GM12878 (cell line): ENCODE measurements around the gene MCUB. TPM values are rescaled to one million over a fixed set of nuclear protein-coding genes. Genes with fewer than 3 reads are reported as not detected.

Source experiments
- ATAC-seq: fragments of 200-7000 bp; cut with Tn5 transposase; 3 replicates; pipeline ENCODE4 v1.9.1; 2020; ENCODE audit warnings: mild to moderate bottlenecking, moderate library complexity
- BruUV-seq: library from RNA; stranded (reverse); fragments of 400-500 nt; replicated peaks from 2 replicates; lab custom pipeline; 2021; lab: Mats Ljungman, UMichigan
- CTCF ChIA-PET: fragments of 300-600 bp; sonication (Branson Sonifier 250); formaldehyde crosslinking; extraction: SDS; loops from one replicate; lab custom pipeline; 2021; ENCODE audit warnings: inconsistent platforms; lab: Yijun Ruan, JAX
- POLR2A ChIA-PET: fragments of 350-600 bp; formaldehyde crosslinking; extraction: SDS; loops from one replicate; lab custom pipeline; 2021; ENCODE audit warnings: inconsistent platforms; lab: Charles Lee
- RAD21 ChIA-PET: fragments of 300-600 bp; sonication (Branson Sonifier 250); formaldehyde crosslinking; loops from one replicate; lab custom pipeline; 2023; ENCODE audit warnings: antibody characterized with exemption; ENCODE audit not compliant: unreplicated experiment; lab: Charles Lee
- SMC1A ChIA-PET: fragments of 300-600 bp; sonication (Branson Sonifier 250); formaldehyde crosslinking; loops from one replicate; lab custom pipeline; 2023; ENCODE audit not compliant: unreplicated experiment, uncharacterized antibody; lab: Charles Lee
- DNase-seq: peaks from one replicate; pipeline ENCODE4 v3.0.0-alpha.2; 2011; ENCODE audit warnings: low read depth, low spot score
- FAIRE-seq: peaks from 3 replicates; lab custom pipeline; 2011; peaks lifted over from hg19 to GRCh38; lab: Jason Lieb, UNC
- H2AFZ ChIP-seq: 2 replicates; pipeline ENCODE4 v1.6.0; 2011; ENCODE audit warnings: low read depth, low read length, control low read depth; ENCODE audit not compliant: control insufficient read depth
- H3K27ac ChIP-seq: 2 replicates; pipeline ENCODE4 v1.5.1; 2011; ENCODE audit warnings: control low read depth; ENCODE audit not compliant: control insufficient read depth, insufficient read depth
- H3K27me3 ChIP-seq, 2 experiments: replicated peaks in 1 of 2; 2 replicates each; pipeline versions ENCODE4 v1.6.0 to v1.6.1; 2011; ENCODE audit warnings: low read length in 1 of 2; ENCODE audit not compliant: control insufficient read depth in 2 of 2, insufficient read depth in 2 of 2
- H3K36me3 ChIP-seq, 2 experiments: 2 replicates each; pipeline ENCODE4 v1.5.1; 2011; ENCODE audit warnings: low read length in 1 of 2; ENCODE audit not compliant: control insufficient read depth in 2 of 2, insufficient read depth in 2 of 2
- H3K4me1 ChIP-seq: 2 replicates; pipeline ENCODE4 v1.6.1; 2011; ENCODE audit warnings: mild to moderate bottlenecking, low read length, moderate library complexity, mixed read lengths; ENCODE audit not compliant: control insufficient read depth, insufficient read depth
- H3K4me2 ChIP-seq: 2 replicates; pipeline ENCODE4 v1.6.0; 2011; ENCODE audit warnings: control low read depth; ENCODE audit not compliant: control insufficient read depth, insufficient read depth
- H3K4me3 ChIP-seq: fragments of 200-600 bp; sonication (generic); 2 replicates; pipeline ENCODE4 v1.5.1; 2016
- H3K79me2 ChIP-seq: 2 replicates; pipeline ENCODE4 v1.6.0; 2011; ENCODE audit warnings: low read length; ENCODE audit not compliant: control insufficient read depth, insufficient read depth
- H3K9ac ChIP-seq: 2 replicates; pipeline ENCODE4 v1.8.0; 2011; ENCODE audit warnings: low read length, control low read depth, mixed read lengths; ENCODE audit not compliant: control insufficient read depth, insufficient read depth
- H3K9me3 ChIP-seq: replicated peaks from 3 replicates; pipeline ENCODE4 v1.5.1; 2011; ENCODE audit warnings: mild to moderate bottlenecking, low read length; ENCODE audit not compliant: control insufficient read depth, insufficient read depth
- H4K20me1 ChIP-seq: 2 replicates; pipeline ENCODE4 v1.6.0; 2011; ENCODE audit not compliant: control insufficient read depth, insufficient read depth
- BCL11A ChIP-seq: IDR thresholded peaks from 2 replicates; pipeline ENCODE4 v1.6.1; 2011; ENCODE audit warnings: low read depth, low read length
- CBX5 ChIP-seq: sonication (generic); IDR thresholded peaks from 2 replicates; pipeline ENCODE4 v1.6.1; 2016; ENCODE audit warnings: low read depth, moderate library complexity, mild to moderate bottlenecking, inconsistent platforms
- CEBPB ChIP-seq, 2 experiments: fragments of 150-350 bp in 1 of 2; IDR thresholded peaks; 2 replicates each; pipeline ENCODE4 v1.6.1; 2012 to 2014; ENCODE audit warnings: low read depth in 2 of 2, low read length in 2 of 2, borderline replicate concordance in 1 of 2, inconsistent platforms in 1 of 2
- CTCF ChIP-seq, 3 experiments: IDR thresholded peaks in 2 of 3; conservative IDR thresholded peaks in 1 of 3; 2 replicates each; pipeline ENCODE4 v1.5.1; 2011; ENCODE audit warnings: low read depth in 3 of 3, low read length in 3 of 3, mild to moderate bottlenecking in 3 of 3, control low read depth in 2 of 3, moderate library complexity in 2 of 3, inconsistent platforms in 1 of 3, mixed read lengths in 1 of 3; ENCODE audit not compliant: control insufficient read depth in 2 of 3, insufficient read depth in 1 of 3; ENCODE audit errors: extremely low read depth in 1 of 3
- EGR1 ChIP-seq, 2 experiments: IDR thresholded peaks; 1 replicate in 1 of 2; 2 replicates in 1 of 2; pipeline ENCODE4 v1.6.1; 2011 to 2012; ENCODE audit warnings: low read depth in 2 of 2, low read length in 2 of 2, borderline replicate concordance in 1 of 2, mild to moderate bottlenecking in 1 of 2, moderate library complexity in 1 of 2
- MEF2B ChIP-seq: fragments of 450-650 bp; IDR thresholded peaks from 2 replicates; pipeline ENCODE4 v1.6.1; 2018; ENCODE audit warnings: mild to moderate bottlenecking, moderate library complexity; ENCODE audit not compliant: partially characterized antibody, poor library complexity, severe bottlenecking
- MXI1 ChIP-seq: fragments of 150-350 bp; IDR thresholded peaks from 2 replicates; pipeline ENCODE4 v1.6.1; 2011; ENCODE audit warnings: low read depth, mild to moderate bottlenecking, inconsistent platforms, low read length, improper control_type of control experiment
- NBN ChIP-seq: fragments of 450-650 bp; IDR thresholded peaks from 2 replicates; pipeline ENCODE4 v1.6.1; 2016
- NFYB ChIP-seq: IDR thresholded peaks from 2 replicates; pipeline ENCODE4 v1.6.1; 2011; ENCODE audit warnings: low read depth, mild to moderate bottlenecking, low read length, improper control_type of control experiment, moderate library complexity; ENCODE audit not compliant: insufficient read depth
- RUNX3 ChIP-seq: IDR thresholded peaks from 2 replicates; pipeline ENCODE4 v1.6.1; 2012; ENCODE audit warnings: low read length, inconsistent platforms
- whole genome bisulfite sequencing: methylation state at CpG from one replicate; pipeline ENCODE4 v1.1.6; 2016; ENCODE audit warnings: low lambda C conversion rate; ENCODE audit not compliant: insufficient replicate concordance, insufficient coverage; ENCODE audit errors: missing lambda C conversion rate; 5-methylcytosine and 5-hydroxymethylcytosine counted together
- in situ Hi-C: fragments of 300-500 bp; cut with MboI; formaldehyde crosslinking; loops from 9 replicates; pipeline ENCODE4 v1.14.3; 2018; ENCODE audit warnings: mixed read lengths
- intact Hi-C: fragments of 100-400 bp; cut with micrococcal nuclease; formaldehyde crosslinking; loops from one replicate; pipeline ENCODE4 v1.14.2; 2022; ENCODE audit not compliant: unreplicated experiment
- polyA plus RNA-seq, 11 experiments: library from polyadenylated mRNA; depleted of rRNA in 4 of 11; unstranded in 6 of 11; stranded (reverse) in 5 of 11; fragments of >200 nt; fragmentation: Nextera tagmentation in 4 of 11; fragmentation: Illumina TruSeq in 1 of 11; extraction: Ambion mirVana in 4 of 11; extraction: Trizol in 1 of 11; gene quantifications; 1 replicate in 1 of 11; 2 replicates in 10 of 11; pipeline versions ENCODE4 v1.2.1 to v1.2.3, GENCODE V29; 2011 to 2016; ENCODE audit warnings: inconsistent platforms in 2 of 11, missing spikeins in 2 of 11, low read depth in 1 of 11
- total RNA-seq, 4 experiments: library from RNA; depleted of rRNA in 3 of 4; stranded (reverse); fragments of >200 nt in 3 of 4; fragmentation: Illumina TruSeq in 1 of 4; extraction: Trizol in 1 of 4; gene quantifications; 2 replicates each; pipeline versions ENCODE4 v1.2.1 to v1.2.3, GENCODE V29; 2013 to 2021

Gene MCUB
- total and polyA plus RNA-seq, 10 of the 15 experiments (the other 5 are each of a cell fraction or from before 2014, with no cell fraction given): 4.7 to 63.7 (median 39.4) TPM

- no peak for ATAC-seq
- H2AFZ ChIP-seq: no peak overlapping the region
- TF ChIP-seq CTCF (IDR thresholded peaks at IDR 0.05 in 2 of 3, conservative IDR thresholded peaks at IDR 0.05 in 1 of 3; ENCODE audit: control insufficient read depth in 2 of 3, extremely low read depth in 1 of 3, insufficient read depth in 1 of 3, low read depth in 3 of 3, low read length in 3 of 3) (no peak), EGR1 (IDR thresholded peaks at IDR 0.05; ENCODE audit: borderline replicate concordance in 1 of 2, low read depth in 2 of 2, low read length in 2 of 2) (no peak), NFYB (no peak), BCL11A (no peak), CBX5 (no peak), NBN (no peak), MEF2B (no peak), CEBPB (IDR thresholded peaks at IDR 0.05; ENCODE audit: borderline replicate concordance in 1 of 2, low read depth in 2 of 2, low read length in 2 of 2) (no peak), RUNX3 (no peak), MXI1 (no peak)
- TF ChIP-seq, all 136 proteins: peak for 0
- in situ Hi-C loops (no loop called here), intact Hi-C loops (no loop called here)
- H3K4me1 ChIP-seq: no peaks in the 10 kb centered on the region
- ChIA-PET POLR2A (no interaction called here), RAD21 (no interaction called here), CTCF (interaction anchor here (1.1 to 1.3 kb wide), 2 partner anchors 12 to 76 kb away, joined by 3 to 4 read pairs; no protein-coding TSS in a partner anchor), SMC1A (interaction anchor here (0.8 to 1.8 kb wide), 7 partner anchors 9 to 247 kb away, joined by 3 to 8 read pairs (median 3); no protein-coding TSS in a partner anchor)
- H4K20me1 ChIP-seq: no peaks in the 10 kb centered on the region
- H3K27me3 ChIP-seq: no peaks in the 10 kb centered on the region
- no peak overlapping the region for H3K9ac ChIP-seq
- no TSS peak for BruUV-seq
- H3K4me2 ChIP-seq: no peak overlapping the region
- no peaks in the 10 kb centered on the region for H3K79me2 ChIP-seq
- H3K27ac ChIP-seq: no peak overlapping the region
- DNase-seq: no peak
- H3K4me3 ChIP-seq: no peak overlapping the region
- no peak for FAIRE-seq
- H3K9me3 ChIP-seq: no peaks in the 10 kb centered on the region
- 85% methylated on average over 4 of the region's 4 CpGs for WGBS
- no peaks in the 10 kb centered on the region for H3K36me3 ChIP-seq
These were observed 69.7 kb downstream of the MCUB start for GRCh38 chr4:109629775-109630174.
